Activated T-cell treated with anti-CD3 and anti-CD28 coated beads for 4 hours (primary cell): ENCODE data around the gene CLEC5A.
"Not testable (repeated sequence)": the region's sequence is repeated elsewhere in the genome, so short reads cannot be mapped to it uniquely, and the experiment has no call there.

ENCODE experiments used
- DNase-seq: peaks from one replicate; pipeline ENCODE4 v3.0.0-alpha.2; 2020

Gene CLEC5A

GRCh38 chr7:141946796-141947195, at the start of gene CLEC5A:
TSS of gene CLEC5A (minus strand) at chr7:141946974. CDS start at chr7:141946292, 682 bp downstream.
- no peak for DNase-seq

GRCh38 chr7:141993354-141993753, 46.6 kb upstream of the CLEC5A start:
- DNase-seq = no peak

GRCh38 chr7:141992688-141993087, 45.9 kb upstream of the CLEC5A start:
- DNase-seq = no peak

- no peak for DNase-seq
Measured at GRCh38 chr7:141992156-141992555, 45.4 kb upstream of the CLEC5A start.

GRCh38 chr7:141991140-141991539, 44.4 kb upstream of the CLEC5A start:
- DNase-seq = no peak

GRCh38 chr7:141990011-141990725, 43.4 kb upstream of the CLEC5A start:
- no peak for DNase-seq

- not testable (repeated sequence) for DNase-seq
Measured at GRCh38 chr7:141987803-141988202, 41.0 kb upstream of the CLEC5A start.

- no peak for DNase-seq
Measured at GRCh38 chr7:141986923-141987322, 40.1 kb upstream of the CLEC5A start.

GRCh38 chr7:141985926-141986325, 39.2 kb upstream of the CLEC5A start:
- not testable (repeated sequence) for DNase-seq

GRCh38 chr7:141979568-141979967, 32.8 kb upstream of the CLEC5A start:
- no peak for DNase-seq

- no peak for DNase-seq
Measured at GRCh38 chr7:141978351-141978750, 31.6 kb upstream of the CLEC5A start.

- DNase-seq = no peak
Measured at GRCh38 chr7:141976524-141977245, 29.9 kb upstream of the CLEC5A start.

GRCh38 chr7:141975806-141976523, 29.2 kb upstream of the CLEC5A start:
- DNase-seq = peak; percentile 49

- DNase-seq = no peak
Measured at GRCh38 chr7:141974831-141975230, 28.1 kb upstream of the CLEC5A start.

- no peak for DNase-seq
Measured at GRCh38 chr7:141973673-141974072, 26.9 kb upstream of the CLEC5A start, which contains the start of gene TAS2R38. TSS of gene TAS2R38 (minus strand) at chr7:141973773. CDS start at chr7:141973689, 84 bp downstream.

GRCh38 chr7:141960687-141961422, 14.1 kb upstream of the CLEC5A start:
- DNase-seq = no peak

GRCh38 chr7:141956084-141956483, 9.3 kb upstream of the CLEC5A start:
- DNase-seq = no peak

- DNase-seq = no peak
Measured at GRCh38 chr7:141954334-141954733, 7.6 kb upstream of the CLEC5A start.

- no peak for DNase-seq
Measured at GRCh38 chr7:141952461-141952860, 5.7 kb upstream of the CLEC5A start.

GRCh38 chr7:141950806-141951205, 4.0 kb upstream of the CLEC5A start:
- no peak for DNase-seq

GRCh38 chr7:141949911-141950310, 3.1 kb upstream of the CLEC5A start:
- no peak for DNase-seq

GRCh38 chr7:141949451-141949850, 2.7 kb upstream of the CLEC5A start:
- no peak for DNase-seq

- no peak for DNase-seq
Measured at GRCh38 chr7:141949021-141949420, 2.2 kb upstream of the CLEC5A start.
